Measurements from ENCODE around the gene LY6G6C.

Gene LY6G6C

GRCh38 chr6:31702819-31703716 is 18.5 kb downstream of the LY6G6C start, which contains the start of gene ABHD16A:
TSS of gene ABHD16A (minus strand) at chr6:31703324. CDS start at chr6:31703281, 43 bp downstream.
- DNase-seq: peak; percentile 99

- no peak for DNase-seq
Measured at GRCh38 chr6:31702405-31702818, 19.1 kb downstream of the LY6G6C start.

GRCh38 chr6:31701666-31702404 is 19.7 kb downstream of the LY6G6C start:
- DNase-seq: peak; percentile 52

DNA sequence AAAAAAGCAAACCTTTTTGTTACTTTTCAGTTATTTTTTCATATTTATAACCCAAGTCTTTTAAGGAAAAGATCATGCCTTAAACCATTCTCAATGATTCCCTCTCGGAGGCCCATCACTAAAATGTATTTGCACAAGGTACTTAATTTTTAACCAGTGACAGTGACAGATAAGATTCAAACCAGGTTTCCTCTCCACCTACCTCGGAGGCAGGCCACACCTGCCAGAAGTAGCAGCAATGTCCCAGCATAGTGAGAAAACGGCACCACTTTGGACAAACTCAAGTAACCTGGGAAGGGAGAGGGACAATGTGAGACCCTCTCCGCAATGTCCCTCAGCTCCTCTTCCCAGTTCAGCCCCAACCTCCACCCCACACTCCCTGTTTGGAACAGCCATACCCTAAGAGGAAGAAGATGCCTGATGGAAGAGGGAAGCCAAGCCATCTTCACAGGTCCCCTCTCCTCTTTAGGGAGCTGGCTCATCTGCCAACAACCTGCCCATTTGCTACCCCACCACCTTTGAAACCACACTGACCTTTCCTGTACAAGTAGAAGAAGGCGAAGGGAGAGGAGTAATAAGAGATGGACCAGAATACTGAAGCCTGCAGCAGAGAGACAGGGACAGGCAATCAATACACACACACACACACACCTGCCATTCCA is 20.7 kb downstream of the LY6G6C start:
- no peak for DNase-seq

DNA sequence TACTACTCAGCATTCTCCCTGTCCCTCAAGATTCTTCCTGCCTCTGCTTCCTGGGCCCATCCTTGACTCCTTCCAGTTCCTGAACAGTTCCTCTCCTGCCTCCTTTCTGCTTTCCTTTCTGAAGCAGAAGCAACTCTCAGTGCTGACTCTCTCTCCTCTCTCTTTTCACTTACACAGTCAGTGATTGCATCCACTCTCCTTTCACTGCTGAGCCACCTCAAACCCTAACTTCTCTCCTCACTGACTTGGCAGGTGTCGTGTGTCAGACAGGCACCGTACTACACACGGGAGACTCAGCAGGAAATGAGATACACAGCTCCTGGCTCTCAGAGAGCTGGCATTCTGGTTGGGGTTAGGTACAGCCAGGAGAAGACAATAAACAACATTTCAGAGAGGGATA is 24.0 kb downstream of the LY6G6C start:
- no peak for DNase-seq

- no peak for DNase-seq
Measured at GRCh38 chr6:31693535-31693934, 28.0 kb downstream of the LY6G6C start.

GRCh38 chr6:31692886-31693285 is 28.7 kb downstream of the LY6G6C start:
- DNase-seq: no peak

DNA sequence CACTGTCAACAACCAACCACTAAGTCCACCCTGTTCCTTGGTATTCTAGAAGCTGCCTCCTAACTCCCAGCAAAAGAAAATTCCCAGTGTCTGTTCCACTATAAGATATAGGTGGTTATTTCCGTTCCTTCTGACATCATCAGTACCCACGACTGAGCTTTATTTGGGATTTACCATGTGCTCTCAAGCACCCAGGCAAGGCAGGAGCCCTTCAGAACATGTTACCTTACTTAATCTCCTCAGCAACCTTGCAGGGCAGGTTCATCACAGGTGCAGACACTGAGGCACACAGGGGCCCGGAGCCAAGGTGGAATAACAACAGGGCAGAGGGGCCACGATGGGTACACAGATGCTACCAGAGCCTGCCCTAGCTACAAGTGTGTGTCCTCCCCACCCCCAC is 29.2 kb downstream of the LY6G6C start:
- DNase-seq: no peak

GRCh38 chr6:31691564-31692108 is 29.9 kb downstream of the LY6G6C start:
- DNase-seq: no peak

GRCh38 chr6:31691078-31691463 is 30.5 kb downstream of the LY6G6C start:
- DNase-seq: no peak

- peak; percentile 16 for DNase-seq
Measured at GRCh38 chr6:31690231-31691077, 31.1 kb downstream of the LY6G6C start.

DNA sequence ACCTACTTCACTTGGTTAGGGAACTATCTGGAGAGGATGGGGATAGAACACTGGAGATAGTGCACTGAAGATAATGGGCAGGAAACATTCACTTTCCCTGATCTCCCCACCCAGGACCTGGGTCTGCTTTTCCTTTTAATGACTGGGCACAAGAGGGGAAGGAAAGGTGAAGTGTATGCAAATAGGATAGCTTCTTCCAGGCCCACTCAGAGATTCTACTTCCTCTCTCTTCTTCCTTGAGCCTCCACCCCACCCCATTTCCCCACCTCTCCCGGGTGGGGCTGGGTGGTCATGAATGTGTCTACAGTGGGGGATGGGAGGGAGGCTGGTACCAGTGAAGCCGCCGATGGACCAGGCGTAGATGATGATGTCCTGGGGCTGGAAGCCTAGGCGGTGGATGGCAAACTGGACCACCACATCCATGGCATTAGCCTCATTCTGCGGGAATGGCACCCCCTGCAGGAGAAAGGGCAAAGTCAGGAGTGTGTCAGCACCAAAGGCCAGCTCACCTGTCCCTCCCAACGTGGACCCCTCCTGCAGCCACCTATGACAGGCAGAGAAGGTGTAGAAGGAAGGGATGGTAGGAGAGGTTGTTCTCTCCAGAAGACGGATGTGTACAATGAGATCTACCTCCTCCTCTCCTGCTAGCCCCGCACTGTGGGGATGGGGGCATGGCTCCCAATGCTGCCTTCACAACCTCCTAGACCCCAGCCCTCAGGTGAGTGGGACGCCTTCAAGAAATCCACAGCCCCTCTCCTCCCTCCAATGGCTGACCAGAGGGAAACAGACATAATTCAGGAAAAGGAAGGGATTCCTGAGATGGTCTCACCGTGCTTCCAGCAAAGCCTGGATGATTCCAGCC is 32.1 kb downstream of the LY6G6C start:
- peak; percentile 31 for DNase-seq

- DNase-seq: no peak
Measured at GRCh38 chr6:31687860-31688693, 33.5 kb downstream of the LY6G6C start.

DNA sequence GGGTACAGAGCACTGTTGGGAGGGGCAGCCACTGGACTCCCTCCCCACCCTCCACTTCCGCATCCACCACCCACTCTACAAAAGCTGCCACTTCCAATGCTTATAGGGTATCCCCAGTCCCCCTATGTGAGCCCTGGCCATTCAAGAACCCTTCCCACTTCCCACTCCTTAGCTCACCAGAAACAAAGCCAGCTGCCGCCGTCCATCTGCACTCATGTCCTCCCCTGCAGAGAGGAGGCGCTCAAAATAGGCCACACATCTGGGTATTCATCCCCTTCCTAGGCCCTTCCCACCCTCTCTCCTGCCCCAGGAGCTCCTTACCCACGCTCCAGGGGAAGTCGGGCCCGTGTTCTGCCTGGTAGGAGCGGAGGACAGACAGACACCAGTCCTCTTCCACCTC is 34.2 kb downstream of the LY6G6C start:
- DNase-seq: no peak

GRCh38 chr6:31686483-31686882 is 35.1 kb downstream of the LY6G6C start:
- no peak for DNase-seq

DNA sequence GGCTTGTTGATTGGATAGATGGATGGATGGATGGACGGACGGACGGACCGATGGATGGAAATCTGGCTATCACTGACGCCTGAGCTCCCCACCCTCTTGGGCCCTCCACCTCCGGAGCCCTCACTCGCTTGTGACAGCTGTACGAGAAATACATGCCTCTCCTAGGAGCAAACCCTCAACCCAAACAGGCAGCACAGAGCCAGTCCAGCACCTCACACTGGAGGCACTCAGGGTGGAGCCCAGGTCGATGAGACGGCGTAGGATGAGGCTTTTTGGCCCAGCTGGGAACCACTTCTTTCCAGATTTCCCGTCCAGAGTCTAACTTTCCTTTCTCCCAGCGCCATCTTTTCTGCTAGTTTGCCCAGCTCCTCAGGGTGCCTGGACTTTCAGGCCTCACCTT is 38.0 kb downstream of the LY6G6C start:
- no peak for DNase-seq

GRCh38 chr6:31681135-31681671 is 40.3 kb downstream of the LY6G6C start:
- peak; percentile 39 for DNase-seq

DNA sequence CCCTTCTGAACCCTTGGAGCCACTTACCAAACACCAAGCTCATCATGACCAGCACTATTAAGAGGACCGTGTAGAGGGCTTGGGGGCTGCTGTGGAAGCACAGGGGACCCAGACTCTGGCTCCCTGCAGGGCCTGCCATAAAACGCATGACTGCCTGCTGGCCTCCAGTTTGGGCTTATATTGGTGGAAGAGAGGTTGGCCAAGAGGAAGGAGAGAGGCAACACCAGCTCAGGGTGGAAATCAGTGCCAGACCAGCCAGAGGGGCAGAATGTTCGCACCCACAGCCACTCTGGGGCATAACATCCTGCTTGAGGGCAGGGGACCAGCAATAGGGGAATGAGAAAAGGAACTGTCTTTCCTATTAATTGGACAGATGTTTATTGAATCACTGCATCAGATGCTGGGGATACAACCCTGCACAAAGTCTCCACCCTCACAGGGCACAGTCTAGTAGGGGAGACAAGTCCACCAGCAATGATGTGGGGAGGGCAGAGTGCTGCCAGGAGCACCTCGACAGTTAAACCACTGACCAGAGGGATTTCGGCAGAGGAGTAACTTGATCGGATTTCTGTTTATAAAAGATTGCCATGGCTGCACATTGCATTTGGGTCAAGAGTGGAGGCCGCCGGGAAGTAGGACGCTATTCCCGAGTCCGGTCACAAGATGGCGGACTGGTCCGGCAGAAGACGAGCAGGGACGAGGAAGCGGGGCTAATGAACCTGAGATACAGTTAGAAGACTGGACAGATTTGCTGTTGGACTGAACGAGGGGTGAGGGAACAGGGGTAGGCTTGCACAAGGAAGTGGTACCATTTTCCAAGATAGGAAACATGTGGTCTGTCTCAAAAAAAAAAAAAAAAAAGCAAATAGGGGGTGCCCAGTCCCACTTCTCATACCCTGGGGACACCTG is 41.1 kb downstream of the LY6G6C start, which contains the start of gene LY6G5C:
LY6G5C (minus strand) TSS at position 842 of the 909 bp plus-strand sequence; CDS start at position 148, 694 bp downstream.
- DNase-seq: peak; percentile 69

GRCh38 chr6:31677955-31678354 is 43.6 kb downstream of the LY6G6C start:
- DNase-seq: no peak

Measured in inflammatory macrophage treated with lipopolysaccharide for 4 hours (primary cell).